Thoracic aorta (tissue), 2 donors: Measurements from ENCODE around the gene NRXN3. TPM values are rescaled to one million over a fixed set of nuclear protein-coding genes. Genes with fewer than 3 reads are reported as not detected.

Experiments
- ATAC-seq: fragments of 150-250 bp; one replicate; pipeline ENCODE4 v1.8.0; 2017; ENCODE audit warnings: low read depth; ENCODE audit not compliant: insufficient number of reproducible peaks, low FRiP score
- DNase-seq: peaks from one replicate; pipeline ENCODE4 v3.0.0-alpha.2; 2020; ENCODE audit warnings: low spot score
- H3K27ac ChIP-seq, 2 donors: fragments of 200-600 bp; sonication (generic); 1 replicate in 1 of 2; 2 replicates in 1 of 2; pipeline ENCODE4 v1.5.1; 2016; ENCODE audit warnings: mild to moderate bottlenecking in 2 of 2, moderate library complexity in 2 of 2
- H3K27me3 ChIP-seq: fragments of 200-600 bp; sonication (generic); replicated peaks from 2 replicates; pipeline ENCODE4 v1.6.0; 2016; ENCODE audit warnings: mild to moderate bottlenecking; ENCODE audit not compliant: insufficient read depth
- H3K36me3 ChIP-seq: fragments of 200-600 bp; sonication (generic); one replicate; pipeline ENCODE4 v1.5.1; 2016
- H3K4me1 ChIP-seq, 2 donors: fragments of 200-600 bp; sonication (generic); 1 replicate in 1 of 2; 2 replicates in 1 of 2; pipeline versions ENCODE4 v1.5.1 to v1.6.0; 2016; ENCODE audit warnings: low read depth in 2 of 2, mild to moderate bottlenecking in 1 of 2; ENCODE audit not compliant: control insufficient read depth in 1 of 2
- H3K4me3 ChIP-seq: fragments of 200-600 bp; sonication (generic); 2 replicates; pipeline ENCODE4 v1.5.1; 2016; ENCODE audit warnings: mild to moderate bottlenecking
- H3K9me3 ChIP-seq: fragments of 200-600 bp; sonication (generic); 2 replicates; pipeline ENCODE4 v1.5.1; 2016
- CTCF ChIP-seq: fragments of 200-600 bp; sonication (generic); IDR thresholded peaks from one replicate; pipeline ENCODE4 v1.5.1; 2019; ENCODE audit warnings: antibody characterized with exemption
- total RNA-seq, 2 donors: library from RNA; depleted of rRNA; stranded (reverse); fragments of >200 nt; gene quantifications; one replicate each; pipeline versions ENCODE4 v1.1.0 to v1.2.3, GENCODE V29; 2016

NRXN3 gene
- total RNA-seq, 2 donors from 2014 or later = 5.6 to 33.3 TPM

GRCh38 chr14:79375356-79375755, 1205.2 kb downstream of the NRXN3 start:
- no peak for DNase-seq
- TF ChIP-seq CTCF = no peak
- no peak for ATAC-seq
- Histone ChIP-seq H3K27ac (no peak overlapping the region), H3K4me1 (no peaks in the 10 kb centered on the region), H3K36me3 (no peaks in the 10 kb centered on the region), H3K27me3 (no peaks in the 10 kb centered on the region), H3K9me3 (no peaks in the 10 kb centered on the region), H3K4me3 (no peak overlapping the region)

- Histone ChIP-seq H3K27ac (no peak overlapping the region), H3K4me3 (no peak overlapping the region), H3K36me3 (no peaks in the 10 kb centered on the region), H3K4me1 (no peaks in the 10 kb centered on the region), H3K9me3 (no peaks in the 10 kb centered on the region), H3K27me3 (no peaks in the 10 kb centered on the region)
- no peak for TF ChIP-seq CTCF
- ATAC-seq (no peak), DNase-seq (no peak)
These were observed 1206.4 kb downstream of the NRXN3 start for GRCh38 chr14:79376557-79376956.

DNA sequence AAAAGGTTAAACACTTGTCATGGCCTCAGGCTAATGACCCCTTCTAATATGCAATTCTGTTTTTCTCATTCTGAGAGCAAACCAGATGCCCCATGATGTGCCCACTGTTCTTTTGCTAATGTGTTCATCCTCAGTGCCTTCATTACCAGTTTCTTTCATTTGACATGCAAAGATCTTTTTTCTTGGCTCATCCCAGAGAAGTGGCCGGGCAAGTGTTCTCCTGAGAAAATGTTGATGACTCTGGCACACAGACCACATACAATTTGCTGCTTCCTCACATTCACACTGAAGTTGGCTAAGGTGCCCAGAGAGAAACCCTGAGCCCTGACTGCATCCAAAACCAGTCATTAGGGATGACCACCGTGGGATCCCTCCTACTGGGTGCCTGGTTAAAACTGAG, 1207.8 kb downstream of the NRXN3 start:
- Histone ChIP-seq H3K9me3 (no peaks in the 10 kb centered on the region), H3K4me3 (no peak overlapping the region), H3K27ac (no peak overlapping the region), H3K4me1 (no peaks in the 10 kb centered on the region), H3K36me3 (no peaks in the 10 kb centered on the region), H3K27me3 (no peaks in the 10 kb centered on the region)
- ATAC-seq = no peak
- no peak for DNase-seq
- TF ChIP-seq CTCF = no peak

- no peak overlapping the region for H3K27ac ChIP-seq
- TF ChIP-seq CTCF = no peak
- H3K27me3 ChIP-seq = no peaks in the 10 kb centered on the region
- H3K4me3 ChIP-seq = no peak overlapping the region
- ATAC-seq (no peak), DNase-seq (no peak)
- no peaks in the 10 kb centered on the region for H3K36me3 ChIP-seq
- H3K4me1 ChIP-seq = no peaks in the 10 kb centered on the region
- no peaks in the 10 kb centered on the region for H3K9me3 ChIP-seq
These were observed 1209.1 kb downstream of the NRXN3 start for GRCh38 chr14:79379266-79379665.

DNA sequence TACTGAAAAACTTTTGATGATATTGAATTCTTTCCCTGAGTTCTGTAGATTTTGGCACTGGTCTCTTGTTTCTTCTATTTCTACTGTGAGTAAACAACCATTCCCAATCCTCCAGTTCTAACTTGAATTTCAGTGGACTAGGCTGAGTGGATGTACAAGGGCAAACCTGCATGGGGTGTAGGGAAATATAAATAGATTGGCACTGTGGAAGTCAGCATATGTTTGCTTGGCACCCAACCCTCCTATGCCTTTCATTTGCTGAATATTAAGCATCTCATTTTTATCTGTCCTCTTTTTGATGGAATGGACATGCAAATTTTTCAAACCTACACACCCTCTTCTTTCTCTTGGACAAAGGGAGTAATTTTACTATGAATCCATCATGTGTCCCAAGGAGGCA, 1212.9 kb downstream of the NRXN3 start:
- H3K27me3 ChIP-seq = no peaks in the 10 kb centered on the region
- H3K4me1 ChIP-seq = no peaks in the 10 kb centered on the region
- no peaks in the 10 kb centered on the region for H3K36me3 ChIP-seq
- no peak overlapping the region for H3K27ac ChIP-seq
- TF ChIP-seq CTCF = no peak
- no peaks in the 10 kb centered on the region for H3K9me3 ChIP-seq
- DNase-seq (no peak), ATAC-seq (no peak)
- no peak overlapping the region for H3K4me3 ChIP-seq
